ENCODE data around the gene HIPK4.
"Not testable (repeated sequence)": the region's sequence is repeated elsewhere in the genome, so short reads cannot be mapped to it uniquely, and the experiment has no call there.

HIPK4 gene, protein sequence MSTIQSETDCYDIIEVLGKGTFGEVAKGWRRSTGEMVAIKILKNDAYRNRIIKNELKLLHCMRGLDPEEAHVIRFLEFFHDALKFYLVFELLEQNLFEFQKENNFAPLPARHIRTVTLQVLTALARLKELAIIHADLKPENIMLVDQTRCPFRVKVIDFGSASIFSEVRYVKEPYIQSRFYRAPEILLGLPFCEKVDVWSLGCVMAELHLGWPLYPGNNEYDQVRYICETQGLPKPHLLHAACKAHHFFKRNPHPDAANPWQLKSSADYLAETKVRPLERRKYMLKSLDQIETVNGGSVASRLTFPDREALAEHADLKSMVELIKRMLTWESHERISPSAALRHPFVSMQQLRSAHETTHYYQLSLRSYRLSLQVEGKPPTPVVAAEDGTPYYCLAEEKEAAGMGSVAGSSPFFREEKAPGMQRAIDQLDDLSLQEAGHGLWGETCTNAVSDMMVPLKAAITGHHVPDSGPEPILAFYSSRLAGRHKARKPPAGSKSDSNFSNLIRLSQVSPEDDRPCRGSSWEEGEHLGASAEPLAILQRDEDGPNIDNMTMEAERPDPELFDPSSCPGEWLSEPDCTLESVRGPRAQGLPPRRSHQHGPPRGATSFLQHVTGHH

DNA sequence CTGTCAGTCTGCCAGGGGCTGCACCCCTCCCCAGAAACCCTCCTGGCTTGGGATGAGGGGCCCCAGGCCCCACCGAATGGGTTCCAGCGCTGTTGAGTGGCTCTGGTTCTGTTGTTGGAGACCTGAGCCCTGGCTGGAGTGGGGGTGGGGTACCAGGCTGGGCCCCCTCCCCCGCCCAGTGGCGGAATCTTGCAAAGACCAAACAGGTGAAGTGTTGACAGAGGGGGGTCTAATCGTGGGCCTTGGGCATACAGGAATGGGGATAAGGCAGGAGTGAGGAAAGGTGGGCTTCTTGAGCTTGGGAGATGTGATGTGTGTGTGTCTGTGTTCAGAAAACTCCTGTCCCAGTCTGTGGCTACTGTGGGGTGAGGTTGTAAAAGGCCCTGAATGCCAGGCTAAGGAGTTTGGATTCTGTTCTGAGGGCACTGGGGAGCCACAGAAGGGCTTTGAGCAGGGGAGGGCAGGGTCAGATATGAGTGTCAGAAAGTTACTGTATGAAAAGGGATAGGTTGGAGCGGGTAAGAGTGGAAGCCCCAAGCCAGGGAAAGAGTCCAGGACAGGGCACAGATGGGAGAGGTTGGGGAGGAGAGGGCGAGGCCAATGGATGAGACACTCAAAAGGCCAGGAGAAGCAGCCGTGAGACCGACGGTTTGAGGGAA, at the start of gene HIPK4:
Gene HIPK4 (minus strand): TSS at position 98 of the 659 bp plus-strand sequence. CDS start 279 bp downstream, outside the sequence.
- DNase-seq = no peak

DNA sequence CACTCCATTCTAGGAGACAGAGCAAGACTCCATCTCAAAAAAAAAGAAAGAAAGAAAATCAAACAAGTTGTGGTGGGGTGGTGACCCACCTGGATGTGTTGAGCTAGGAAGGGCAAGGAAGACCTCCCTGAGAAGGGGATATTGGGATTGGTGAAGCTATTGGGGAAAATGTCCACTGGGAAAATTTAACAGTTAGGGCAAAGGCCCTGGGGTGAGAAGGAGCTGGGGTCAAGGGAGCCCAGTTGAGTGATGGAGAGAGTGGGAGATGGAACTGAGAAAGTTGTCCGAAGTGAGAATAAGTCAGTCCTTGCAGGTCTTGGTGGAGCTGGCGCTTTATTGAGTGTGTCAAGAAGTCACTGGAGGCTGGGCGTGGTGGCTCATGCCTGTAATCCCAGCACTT, 48.3 kb upstream of the HIPK4 start:
- DNase-seq = no peak

DNA sequence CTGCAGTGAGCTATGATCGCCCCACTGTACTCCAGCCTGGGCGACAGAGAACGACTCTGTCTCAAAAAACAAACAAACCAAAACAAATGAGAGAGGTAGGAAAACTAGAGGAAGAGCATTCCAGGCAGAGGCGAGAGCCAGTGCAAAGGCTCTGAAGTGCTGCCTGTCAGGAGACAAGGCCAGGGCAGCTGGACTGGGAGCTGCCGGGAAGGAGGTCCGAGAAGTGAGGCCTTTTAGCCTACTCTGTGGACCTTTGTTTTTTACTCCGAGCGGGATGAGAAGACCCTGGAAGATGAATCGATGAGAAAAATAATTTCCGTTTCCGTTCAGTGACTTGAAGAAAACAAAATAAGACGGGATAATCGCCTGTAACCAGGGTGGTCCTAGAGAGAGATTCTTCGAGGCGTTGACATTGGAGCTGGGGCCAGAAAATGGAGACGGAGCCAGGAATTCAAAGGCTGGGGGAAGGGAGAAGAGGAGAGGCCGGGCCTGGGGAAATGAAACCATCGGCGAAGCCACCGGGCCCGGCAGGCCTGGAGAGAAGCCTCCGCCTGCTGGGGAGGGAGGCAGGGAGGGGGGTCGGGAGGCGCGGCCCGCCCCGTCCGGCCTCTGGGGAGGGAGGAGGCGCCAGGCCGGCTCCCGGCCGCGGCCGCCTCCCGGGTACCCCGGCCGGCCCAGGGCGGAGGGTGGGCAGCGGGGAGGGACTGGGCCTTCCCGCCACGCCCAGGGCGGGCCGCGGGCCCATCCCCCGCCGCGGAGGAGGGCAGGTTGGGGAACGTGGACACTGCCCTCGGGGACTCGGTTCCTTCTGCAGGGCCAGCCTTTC, 43.6 kb upstream of the HIPK4 start:
- peak; percentile 3 for DNase-seq

DNA sequence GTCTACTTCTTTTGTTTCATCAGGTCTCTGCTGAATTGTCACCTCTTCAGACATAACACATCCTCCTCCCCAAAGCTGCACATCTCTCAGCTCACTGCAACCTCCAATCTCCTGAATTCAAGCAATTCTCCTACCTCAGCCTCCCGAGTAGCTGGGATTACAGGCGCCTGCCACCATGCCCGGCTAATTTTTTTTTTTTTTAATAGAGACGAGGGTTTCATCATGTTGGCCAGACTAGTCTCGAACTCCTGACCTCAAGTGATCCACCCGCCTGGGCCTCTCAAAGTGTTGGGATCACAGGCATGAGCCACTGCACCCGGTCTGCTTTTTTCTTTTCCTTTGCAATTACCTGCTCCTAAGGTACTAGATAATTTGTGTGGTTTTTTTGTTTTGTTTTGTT, 42.8 kb upstream of the HIPK4 start:
- not testable (repeated sequence) for DNase-seq

DNA sequence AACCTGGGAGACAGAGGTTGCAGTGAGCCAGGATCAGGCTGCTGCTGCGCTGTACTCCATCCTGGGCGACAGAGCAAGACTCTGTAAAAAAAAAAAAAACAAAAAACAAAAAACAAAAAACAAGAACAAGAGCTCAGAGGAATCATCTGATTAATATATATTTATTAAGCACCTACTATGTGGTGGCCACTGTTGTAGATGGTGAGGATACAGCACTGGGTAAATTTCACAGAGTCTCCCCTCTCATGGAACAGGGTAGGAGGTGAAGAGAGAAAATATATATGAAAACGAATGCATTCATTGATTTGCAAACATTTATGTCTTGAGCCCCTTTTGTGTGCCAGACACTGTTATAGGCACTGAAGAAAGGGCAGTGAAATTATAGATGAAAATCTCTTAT, 41.7 kb upstream of the HIPK4 start:
- no peak for DNase-seq

DNA sequence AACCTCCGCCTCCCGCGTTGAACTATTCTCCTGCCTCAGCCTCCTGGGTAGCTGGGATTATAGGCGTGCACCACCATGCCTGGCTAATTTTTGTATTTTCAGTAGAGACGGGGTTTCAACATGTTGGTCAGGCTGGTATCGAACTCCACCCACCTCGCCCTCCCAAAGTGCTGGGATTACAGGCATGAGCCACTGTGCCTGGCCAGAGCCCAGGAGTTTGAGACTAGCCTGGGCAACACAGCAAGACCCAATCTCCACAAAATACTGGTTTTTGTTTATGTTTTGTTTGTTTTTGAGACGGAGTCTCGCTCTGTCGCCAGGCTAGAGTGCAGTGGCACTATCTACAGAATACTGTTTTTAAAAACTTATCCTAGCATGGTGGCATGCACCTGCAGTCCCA, 40.3 kb upstream of the HIPK4 start:
- not testable (repeated sequence) for DNase-seq

DNA sequence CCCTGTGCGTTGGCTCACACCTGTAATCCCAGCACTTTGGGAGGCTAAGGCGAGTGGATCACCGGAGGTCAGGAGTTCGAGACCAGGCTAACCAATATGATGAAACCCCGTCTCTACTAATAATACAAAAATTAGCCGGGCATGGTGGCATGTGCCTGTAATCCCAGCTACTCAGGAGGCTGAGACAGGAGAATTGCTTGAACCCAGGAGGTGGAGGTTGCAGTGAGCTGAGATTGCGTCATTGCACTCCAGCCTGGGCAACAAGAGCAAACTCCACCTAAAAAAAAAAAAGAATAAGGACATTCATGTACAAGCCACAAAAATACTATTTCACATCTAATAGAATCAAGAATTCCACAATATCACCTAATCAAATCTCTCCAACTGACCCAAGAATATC, 38.2 kb upstream of the HIPK4 start:
- DNase-seq = not testable (repeated sequence)

DNA sequence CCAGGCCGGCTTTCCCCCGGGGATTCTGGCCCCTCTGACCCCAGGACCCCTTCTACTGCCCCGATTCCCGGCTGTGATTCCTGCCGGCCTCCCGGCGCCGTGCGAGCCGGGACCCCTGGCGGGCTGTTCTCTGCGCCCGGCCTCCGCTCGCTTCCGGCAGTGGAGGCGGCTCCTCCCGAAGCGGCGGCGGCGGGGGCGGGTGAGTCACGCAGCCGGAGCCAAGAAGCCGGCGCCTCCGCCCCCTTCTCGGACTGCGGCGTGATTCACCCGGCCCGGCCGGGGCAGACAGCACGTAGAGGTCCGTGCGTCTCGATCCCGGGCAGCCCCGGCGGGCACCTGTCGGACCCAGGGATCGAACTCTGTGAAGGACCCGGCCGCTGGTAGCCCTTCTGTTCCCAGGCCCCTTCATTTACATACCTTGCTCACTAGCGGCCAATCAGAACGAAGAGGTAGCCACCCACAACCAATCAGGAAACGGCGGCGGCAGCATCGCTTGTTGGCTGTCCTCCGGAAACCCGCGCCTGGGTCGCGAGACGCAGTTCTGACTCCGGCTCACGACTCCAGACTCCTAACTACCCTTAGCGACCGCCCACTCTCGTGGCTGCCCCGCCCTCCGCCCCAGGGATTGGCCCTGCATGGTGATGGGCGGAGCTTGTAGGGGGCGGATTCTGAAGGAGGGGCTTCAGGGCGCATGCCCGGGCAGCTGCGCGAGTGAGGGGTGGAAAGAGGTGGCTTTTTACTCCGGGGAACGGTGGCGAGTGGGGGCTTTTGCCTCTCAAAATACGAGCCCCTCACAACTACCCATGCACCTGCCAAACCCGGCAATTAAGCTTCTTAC, 35.7 kb upstream of the HIPK4 start, which contains the start of gene SERTAD1:
Gene SERTAD1 (minus strand): TSS at position 543 of the 838 bp plus-strand sequence. CDS start 2,446 bp downstream, outside the sequence.
- DNase-seq = peak; percentile 93

DNA sequence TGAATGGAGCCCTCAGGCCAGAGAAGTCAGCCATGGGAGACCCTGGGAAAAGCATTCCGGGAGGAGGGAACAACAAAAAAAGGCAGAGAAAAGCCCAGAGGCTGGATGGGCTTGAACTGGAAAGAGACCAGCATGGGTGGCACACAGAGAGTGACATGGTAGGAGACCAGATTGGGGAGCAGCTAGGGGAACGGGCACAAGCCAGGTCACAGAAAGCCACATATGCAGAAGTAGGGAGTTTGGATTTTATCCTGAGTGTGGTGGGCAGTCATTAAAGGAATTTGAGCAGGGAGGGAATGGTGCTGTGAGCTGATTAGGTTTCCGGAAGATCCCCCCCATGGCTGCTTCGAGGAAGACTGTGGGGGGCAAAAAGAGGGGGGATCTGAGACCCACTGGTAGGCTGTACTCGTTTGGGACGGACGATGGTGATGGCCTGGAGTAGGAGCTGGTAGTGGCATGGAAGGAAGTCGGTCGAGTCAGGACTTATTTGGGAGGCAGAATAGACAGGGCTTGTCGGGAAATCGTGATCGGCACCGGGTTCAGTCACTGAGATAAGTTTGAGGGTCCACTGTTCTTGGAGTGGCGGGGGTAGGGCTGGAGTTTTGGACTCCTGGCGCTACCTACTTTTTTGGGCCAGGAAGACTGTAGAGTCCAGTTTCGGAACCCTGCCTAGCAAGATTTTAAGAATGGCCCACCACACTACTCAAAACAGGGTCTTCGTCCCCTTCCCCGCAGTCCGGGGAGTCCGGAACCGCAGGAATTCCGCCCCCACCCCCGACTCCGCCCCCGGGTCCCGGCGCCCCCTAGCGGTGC, 34.9 kb upstream of the HIPK4 start:
- DNase-seq = no peak

DNA sequence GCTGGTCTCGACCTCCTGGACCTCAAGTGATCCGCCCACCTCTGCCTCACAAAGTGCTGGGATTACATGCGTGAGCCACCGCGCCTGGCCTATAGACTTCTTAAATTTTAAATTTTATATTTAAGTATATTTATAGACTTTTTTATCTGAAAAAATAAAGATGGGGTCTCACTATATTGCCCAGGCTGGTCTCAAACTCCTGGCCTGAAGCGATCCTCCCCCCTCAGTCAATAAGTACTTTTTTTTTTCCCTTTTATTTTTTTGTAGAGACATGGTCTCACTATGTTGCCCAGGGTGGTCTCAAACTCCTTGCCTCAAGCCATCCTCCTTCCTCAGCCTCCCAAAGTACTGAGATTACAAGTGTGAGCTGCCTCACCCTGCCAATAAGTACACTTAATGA, 34.0 kb upstream of the HIPK4 start:
- DNase-seq = no peak

DNA sequence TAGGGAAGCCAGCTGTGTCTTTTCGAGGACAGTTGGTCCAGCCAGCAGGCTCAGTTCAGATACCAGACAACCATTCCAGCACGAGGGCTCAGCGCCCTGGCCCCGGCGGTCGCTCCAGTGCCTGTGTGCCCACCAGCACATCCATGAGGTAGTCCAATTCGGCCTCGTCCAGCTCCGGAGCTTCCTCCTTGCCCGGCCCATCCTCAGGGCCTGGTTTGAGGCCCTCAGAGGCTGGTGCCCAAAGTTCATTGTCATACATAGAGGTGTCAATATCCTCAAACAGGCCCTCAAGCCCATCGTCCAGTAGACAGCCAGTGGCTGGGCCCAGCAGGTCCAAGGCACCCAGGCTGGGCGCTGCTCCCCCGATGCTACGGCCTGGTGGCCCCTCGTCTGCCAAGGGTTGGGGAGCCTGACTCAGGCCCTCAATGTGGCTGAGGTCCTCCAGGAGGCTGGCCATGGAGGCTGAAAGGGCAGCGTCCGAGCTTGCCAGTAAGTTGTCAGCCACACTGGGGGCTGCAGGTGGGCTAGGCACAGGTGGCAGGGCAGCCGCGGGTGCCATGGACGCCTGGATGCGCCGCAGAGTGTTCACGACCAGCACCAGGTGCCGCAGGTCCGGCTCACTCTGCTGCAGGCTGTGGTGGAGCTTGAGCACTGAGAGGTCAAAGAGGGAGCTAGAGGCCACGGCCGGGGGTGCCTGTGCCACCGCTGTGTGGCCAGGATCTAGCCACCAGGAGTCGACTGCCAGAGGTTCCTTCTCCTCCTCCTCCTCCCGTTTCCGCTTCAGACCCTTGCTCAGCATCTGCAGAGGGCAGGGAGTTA, 33.0 kb upstream of the HIPK4 start:
- DNase-seq = no peak

DNA sequence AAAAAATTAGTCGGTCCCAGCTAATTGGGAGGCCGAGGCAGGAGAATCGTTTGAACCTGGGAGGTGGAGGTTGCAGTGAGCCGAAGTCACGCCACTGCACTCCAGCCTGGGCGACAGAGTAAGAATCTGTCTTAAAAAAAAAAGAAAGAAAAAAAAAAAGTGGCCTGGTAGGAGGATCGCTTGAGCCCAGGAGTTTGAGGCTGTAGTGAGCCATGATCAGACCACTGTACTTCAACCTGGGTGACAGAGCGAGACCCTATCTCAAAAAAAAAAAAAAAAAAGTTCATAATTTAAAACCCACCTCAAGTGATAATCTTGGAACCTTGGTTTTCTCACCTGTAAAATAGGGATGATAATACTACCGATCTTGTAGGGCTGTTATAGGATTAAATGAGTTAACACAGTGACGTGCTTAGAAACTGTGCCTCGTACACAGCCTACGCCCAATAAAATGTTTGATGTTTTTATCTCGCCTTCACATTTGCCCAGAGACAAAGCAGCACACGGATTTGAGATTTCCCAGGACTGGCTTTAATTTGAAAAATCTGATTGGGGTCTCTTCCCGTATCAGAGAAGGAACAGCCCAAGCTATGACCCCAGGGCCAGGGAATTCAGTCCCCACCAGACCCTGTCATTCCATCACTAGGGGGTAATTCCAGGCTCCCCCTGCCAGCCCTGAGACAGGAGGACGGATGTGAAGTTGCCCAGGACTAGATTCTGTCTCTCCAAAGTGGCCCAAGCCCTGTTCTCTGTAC, 32.2 kb upstream of the HIPK4 start:
- DNase-seq = no peak

DNA sequence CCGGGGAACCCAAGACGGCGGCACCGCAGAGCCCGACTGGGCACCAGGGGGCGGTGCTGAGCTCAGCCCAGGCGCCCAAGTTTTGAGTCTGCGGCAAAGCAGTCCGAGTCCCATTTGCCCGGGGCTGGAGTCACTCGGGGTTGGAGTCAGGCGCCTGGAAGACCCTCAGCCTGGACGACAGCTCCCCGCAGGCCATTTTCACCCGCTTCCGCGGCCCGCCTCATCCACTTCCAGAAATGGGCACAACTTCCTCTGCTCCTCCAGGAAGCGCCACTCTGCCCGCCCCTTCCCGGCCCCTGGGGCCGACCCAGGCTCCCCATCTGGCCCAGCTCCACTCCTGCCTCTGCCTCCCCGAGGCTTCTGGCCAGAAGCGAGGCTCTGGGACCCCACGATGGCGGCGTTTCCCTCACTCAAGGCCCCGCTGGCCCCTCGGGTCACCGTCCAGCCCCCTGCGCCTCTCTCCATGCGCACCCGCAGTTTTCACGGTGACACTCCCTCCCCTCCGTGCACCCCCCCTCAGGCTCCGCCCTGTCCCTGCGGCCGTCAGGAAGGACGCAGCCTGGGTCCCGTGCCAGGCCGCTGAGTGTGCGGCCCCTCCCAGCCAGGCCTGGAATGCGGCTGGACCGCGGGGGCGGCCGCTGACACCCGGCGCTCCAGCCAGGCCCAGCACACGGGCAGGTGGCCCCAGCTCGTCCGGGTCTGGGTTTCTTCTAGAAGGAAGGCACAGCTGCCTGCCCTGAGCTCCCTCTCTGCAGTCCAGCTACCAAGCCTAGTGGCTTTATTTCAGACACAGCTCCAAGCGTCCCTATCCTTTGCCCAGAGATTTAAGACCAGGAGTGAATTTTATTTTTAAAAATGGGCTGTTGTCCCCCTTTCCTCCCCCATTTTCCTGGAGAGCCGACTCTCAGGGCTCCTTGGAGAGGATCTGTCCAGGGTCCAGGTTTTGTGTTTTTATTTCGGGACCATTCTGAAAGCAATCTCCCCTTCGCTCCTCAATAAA, 31.1 kb upstream of the HIPK4 start:
- DNase-seq = no peak

DNA sequence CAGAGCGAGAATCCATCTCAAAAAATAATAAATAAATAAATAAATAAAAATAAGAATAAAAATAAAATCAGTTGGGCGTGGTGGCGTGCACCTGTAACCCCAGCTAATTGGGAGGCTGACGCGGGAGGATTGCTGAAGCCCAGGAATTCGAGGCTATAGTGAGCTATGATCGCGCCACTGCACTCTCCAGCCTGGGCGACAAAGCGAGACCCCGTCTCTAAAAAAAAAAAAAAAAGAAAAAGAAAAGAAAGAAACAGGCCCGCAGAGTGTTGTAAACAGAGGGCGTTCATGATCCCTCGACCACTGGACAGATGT, 30.4 kb upstream of the HIPK4 start:
- no peak for DNase-seq

DNA sequence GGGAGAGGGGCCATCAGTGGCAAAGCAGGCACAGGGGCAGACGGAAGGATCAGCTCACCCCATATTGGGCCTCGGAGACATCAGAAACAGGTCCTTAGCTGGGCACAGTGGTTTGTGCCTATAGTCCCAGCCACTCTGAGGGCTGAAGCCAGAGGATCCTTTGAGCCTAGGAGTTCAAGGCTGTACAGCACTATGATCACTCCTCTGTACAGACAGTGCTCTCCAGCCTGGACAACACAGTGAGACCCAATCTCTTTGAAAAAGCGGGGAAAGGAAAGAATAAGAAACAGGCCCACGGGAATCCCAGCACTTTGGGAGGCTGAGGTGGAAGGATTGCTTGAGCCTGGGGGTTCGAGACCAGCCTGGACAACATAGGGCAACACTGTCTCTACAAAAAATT, 29.8 kb upstream of the HIPK4 start:
- no peak for DNase-seq

DNA sequence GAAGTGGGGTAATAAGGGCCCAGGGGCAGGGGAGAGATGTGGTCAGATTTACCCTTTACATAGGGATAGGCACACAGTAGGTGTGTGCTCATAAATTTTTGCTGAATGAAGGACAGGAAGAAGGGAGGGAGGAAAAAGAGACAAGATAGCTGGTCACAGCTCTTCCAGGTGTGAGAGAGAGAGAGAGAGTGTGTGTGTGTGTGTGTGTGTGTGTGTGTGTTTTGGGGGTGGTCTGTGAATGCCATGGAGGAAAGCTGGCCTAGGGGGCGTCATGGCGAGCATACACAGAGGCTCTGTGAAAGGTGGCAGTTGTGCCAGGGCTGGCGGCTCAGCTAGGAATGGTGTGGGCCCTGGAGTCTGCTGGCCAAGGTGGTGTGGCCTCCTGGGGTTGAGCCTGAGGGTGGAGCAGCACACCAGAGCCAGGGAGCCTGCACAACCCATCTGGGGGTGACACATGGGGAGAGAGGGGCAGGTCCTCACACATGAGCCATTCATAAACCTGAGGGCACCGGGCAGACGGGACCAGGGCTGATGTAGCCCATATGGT, 29.2 kb upstream of the HIPK4 start:
- DNase-seq = no peak

DNA sequence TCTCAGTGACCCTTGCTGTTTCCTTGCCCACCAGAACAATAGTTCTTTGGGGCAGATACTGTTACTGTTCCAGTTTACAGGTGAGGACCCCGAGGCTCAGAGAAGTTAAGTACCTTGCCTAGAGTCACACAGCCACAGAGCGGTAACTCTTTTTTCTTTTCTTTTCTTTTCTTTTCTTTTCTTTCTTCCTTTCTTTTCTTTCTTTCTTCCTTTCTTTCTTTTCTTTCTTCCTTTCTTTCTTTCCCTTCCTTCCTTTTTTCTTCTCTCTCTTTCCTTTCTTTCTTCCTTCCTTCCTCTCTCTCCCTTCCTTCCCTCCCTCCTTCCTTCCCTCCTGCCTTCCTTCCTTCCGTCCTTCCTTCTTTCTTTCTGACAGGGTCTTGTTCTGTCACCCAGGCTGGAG, 28.1 kb upstream of the HIPK4 start:
- no peak for DNase-seq

DNA sequence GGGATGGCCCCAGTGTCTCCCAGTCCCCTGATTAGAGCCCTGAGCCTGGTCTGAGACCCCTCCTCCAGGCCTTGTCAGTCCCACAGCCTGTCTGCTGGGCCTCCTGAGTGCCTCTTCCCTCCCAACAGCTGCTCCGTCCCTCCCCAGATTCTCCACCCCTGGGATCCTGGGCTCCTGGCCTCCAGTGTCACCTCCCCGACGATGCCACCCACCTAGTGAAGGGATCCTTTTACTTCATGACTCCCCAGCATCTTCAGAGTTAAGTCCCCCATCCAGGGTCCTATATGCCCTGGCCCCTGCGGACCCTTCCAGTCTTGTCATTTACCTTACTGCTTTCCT, 27.6 kb upstream of the HIPK4 start:
- DNase-seq = no peak
